Measurements from ENCODE around the gene MSX2.
A peak's percentile ranks its signal among the peaks of the same experiment; 100 is the strongest.

MSX2 gene

DNA sequence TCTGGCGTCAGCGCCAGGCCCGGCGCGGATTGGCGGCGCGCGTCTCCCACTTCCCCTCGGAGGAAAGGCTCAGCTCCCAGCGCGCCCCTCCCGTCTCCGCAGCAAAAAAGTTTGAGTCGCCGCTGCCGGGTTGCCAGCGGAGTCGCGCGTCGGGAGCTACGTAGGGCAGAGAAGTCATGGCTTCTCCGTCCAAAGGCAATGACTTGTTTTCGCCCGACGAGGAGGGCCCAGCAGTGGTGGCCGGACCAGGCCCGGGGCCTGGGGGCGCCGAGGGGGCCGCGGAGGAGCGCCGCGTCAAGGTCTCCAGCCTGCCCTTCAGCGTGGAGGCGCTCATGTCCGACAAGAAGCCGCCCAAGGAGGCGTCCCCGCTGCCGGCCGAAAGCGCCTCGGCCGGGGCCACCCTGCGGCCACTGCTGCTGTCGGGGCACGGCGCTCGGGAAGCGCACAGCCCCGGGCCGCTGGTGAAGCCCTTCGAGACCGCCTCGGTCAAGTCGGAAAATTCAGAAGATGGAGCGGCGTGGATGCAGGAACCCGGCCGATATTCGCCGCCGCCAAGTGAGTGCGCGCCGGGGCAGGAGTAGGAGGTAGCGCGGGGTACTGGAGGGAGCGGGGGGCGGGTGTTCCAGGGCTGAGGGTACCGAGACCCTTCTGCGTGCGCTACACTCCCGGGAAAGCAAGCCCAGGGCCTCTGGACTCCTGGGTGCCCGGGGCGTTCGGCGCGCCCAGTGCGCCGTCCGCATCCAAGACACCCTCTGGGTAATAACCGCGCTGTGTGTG lies at the start of gene MSX2:
Gene MSX2, plus strand, starts transcription at position 99 of the 777 bp plus-strand sequence. Its CDS starts 78 bp downstream, at position 177.
- DNase-seq, result peak; percentile 4

DNA sequence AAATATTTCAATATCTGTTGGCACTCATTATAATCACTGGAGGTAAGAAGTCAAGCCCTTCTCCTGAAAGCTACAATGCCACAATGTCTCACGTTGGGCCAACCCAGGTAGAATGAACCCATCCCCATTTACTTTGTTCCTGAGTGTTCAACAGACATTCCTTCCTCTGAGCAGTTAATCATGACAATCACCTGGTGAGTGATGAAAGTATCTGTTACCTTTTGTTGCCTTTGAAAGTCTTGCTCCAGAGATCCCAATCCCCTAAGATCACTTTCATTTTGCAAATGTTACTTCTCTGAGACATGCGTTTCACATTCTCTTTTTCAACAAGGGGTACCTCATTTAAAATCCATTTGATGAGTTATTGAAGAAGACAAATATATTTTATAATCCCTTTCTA lies 49.3 kb upstream of the MSX2 start:
- DNase-seq, result no peak

DNA sequence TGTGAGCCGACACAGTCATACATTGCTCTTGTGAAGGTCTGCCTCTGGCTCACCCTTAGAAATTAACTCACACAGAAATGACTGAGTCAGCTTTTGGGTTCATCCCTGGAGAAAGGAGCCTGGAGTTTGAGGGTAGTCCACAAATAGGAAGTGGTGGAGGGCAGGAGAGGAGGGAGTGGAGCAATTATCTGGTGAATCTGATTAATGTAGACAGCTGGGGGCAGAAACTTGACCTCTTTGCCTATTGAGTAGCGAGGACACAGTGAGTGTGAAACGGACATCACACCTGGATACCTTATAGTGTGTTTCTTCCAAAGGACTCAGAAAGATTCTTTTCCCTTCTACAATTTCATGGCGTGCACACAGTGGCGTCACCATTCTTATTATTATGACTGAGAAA lies 48.5 kb upstream of the MSX2 start:
- DNase-seq, result no peak

DNA sequence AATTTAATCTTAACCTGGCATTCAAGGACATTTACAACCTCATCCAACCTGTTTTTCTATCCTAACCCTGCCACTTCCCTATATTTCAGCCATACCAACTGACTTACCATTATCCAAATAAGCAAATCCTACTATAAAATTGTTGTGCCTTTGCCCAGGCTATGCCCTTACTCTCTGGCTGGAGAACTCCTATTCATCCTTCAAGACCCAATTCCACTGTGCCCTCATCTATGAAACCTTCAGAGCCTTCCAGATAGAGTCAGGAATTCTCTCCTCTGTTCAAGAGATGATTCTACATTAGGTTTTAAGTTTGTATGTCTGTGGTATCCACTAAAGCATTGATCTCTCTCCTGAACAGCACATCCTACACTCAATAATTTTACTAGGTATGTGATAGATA lies 46.3 kb upstream of the MSX2 start:
- DNase-seq, result no peak

DNA sequence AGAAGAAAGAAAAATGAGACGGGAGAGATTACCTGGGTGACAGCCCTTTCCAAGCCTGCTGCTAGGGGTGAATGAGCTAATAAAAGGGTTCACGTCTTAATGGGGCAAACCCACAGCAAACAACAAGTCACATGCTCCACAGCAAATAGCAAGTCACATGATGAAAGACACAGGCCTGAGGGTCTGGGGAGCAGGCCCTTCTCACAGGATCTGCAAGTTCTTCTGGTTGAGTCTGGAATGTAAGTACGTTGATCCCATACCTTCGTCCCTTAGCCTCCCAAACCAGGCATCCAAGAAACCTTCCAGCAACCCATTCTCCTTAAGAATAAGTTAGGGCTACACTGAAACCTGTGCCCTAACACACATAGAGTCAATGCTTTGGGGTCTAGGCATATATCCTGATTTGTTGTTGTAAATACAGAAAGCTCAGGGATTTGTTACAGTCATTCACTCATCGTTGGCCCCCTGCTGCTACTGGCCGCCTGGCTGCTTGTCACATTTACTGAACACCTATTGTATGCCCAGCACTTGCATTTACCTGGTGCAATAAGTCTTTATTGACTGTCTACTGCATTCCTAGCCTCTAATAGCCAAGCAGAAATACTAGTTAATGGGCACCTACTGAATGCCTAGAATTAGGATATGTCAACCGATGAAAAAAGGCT lies 43.3 kb upstream of the MSX2 start:
- no peak for DNase-seq

DNA sequence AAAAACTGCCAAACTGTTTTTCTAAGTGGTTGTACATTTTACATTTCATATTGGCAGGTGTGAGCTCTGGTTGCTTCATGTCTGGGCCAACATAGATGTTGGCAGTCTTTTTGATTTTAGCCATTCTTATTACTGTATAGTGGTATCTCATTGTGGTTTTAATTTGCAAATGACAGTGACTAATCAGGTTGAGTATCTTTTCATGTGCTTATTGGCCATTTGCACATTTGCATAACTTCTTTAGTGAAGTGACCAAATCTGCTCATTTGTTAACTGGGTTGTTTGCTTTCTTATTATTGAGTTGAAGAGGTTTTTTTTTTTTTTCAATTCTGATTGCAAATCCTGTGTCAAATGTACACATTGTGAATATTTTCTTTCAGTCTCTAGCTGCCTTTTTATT lies 36.9 kb upstream of the MSX2 start:
- DNase-seq, result no peak

DNA sequence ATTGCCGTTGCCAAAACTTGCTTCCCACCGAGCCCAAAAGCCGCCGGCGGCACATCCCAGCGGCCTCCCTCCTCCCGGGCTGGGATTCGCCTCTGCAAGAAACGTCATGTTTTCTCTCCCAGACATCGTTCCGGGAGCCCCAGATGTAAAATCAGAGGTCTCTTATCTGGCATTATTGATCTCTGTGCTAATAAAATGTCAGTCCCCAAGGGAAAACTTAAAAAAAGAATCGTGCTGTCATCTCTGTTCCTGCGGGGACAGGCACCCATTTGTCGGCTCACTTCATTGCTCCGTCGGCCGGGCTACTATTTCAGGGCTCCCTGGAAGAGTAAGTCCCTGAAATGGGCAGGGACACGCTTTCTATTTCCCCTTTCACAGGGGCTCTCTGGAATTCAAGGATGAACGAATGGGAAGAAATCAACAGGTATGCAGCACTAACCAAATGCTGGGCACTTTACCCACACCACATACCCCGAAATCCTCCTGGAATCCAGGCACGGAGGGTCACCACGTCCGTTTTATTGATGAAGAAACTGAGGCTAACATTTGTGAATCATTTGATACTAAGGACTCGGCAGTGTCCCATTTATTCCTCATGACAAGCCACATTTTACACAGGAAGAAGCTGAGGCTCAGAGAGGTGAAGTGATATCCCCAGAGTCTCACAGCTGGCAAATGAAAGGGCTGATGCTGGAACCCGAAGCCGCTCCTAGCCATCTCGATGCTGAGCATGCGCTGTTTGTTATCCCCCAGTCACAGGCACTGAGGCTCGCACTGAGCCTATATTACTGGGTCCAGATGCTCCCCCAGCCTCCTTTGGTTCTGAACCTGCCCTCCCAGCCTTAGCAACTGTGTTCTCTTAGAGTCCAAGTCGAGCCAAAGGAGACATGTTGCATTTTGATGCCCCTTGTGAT lies 35.7 kb upstream of the MSX2 start:
- no peak for DNase-seq

DNA sequence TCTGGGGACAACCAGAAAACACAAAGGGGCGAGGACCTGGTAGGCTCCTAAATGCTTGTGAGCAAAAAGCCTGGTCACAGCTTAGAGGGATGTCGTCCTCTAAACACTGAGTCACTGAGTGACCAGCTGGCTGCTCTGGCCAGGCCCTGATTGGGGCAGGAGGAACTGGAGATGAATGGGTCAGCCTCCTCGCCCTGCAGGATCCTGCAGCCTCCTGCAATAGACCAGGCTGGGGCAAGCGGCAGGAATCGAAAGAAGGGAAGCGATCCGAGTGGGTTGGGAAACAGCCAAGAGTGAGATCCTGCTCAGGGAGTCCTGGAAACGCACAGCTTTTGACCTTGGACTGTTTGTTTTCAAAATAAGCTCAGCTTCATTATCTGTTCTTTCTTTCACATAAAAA lies 34.1 kb upstream of the MSX2 start:
- DNase-seq, result no peak

DNA sequence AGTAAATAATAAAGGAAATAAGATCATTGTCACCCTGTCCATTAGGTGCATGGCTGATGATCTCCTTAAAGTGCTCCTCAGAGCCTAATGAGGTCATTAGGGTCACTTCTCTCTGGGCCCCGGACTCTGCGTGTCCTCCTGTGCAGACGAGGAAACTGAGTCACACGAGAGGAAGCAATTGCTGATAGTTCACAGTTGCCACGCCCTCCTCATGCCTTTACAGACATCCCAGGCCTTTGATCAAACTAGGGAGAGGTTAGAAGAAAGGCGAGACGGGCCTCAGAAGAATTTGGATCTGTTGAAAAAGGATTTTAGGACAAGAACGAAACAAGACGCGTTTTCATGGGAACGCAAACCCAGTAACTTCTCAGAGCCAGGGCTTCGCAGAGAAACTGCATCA lies 32.0 kb upstream of the MSX2 start:
- DNase-seq, result no peak

DNA sequence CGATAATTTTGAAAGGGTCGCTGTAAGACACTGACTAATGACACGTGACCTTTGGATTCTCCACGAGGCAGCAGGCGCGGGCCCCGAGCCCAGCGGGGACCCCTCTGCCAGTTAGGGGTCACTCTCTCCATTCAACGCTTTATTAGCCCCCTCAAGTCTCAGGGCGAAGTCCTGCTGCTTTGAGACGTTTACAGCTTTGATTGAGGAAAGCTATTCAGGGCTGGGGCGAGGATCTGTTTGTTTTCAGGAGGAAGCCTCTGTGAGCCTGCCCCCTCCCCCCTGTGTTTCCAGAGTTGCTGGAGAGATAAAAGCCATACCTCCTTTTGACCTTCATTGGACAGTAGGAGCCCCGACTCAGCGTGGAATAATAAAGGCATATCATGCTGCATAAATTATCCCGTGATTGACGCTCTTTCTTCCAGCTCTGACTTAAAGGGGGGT lies 31.4 kb upstream of the MSX2 start:
- DNase-seq, result no peak

DNA sequence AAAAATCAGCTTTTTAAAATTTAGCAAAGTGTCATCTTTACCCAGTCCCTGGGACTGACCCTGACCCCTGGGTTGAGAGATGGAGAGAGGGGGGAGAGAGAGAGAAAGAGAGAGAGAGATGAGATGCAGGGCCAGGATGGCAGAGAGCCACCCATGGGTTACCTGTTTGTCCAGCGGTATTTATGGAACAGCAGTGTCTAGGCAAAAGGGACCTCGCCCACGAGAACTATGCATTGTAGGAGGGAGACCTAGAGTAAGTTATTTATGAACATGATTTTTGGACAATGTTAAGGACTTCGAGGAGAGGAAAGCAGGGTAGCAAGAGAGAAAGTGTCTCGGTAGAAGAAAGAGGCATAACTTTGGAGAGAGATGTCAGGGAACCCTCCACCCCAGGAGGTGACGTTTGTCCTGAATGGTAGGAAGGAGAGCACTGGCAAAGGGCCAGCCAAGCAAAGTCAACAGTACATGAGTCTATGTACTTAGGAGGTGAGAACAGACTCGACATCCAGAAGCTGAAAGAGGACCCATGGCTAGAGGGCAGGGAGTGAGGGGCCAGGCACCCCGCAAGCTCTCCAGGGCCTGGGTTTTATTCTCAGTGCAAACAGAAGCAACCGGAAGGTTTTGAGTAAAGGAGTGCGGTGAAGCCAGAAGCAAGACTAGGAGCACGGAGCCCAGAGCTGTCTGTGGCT lies 30.5 kb upstream of the MSX2 start:
- DNase-seq, result no peak

DNA sequence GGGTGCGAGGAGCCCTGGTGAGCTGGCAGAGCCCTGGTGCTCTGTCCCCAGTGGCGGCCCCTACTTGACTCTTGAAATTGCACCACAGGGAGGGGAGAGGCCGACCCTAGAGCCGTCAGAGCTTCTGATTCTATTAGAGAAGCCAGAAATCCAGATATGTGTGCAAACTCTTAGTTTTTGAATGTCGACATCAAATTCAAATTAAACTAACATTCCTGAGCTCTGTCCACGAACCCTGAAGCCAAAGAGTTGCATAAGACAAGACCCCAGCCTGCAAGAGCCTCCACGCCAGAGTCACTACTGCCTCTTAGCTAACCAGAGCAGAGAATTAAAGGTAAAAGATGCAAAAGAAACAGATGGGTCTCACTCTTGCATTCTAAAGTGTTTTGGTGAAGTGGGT lies 29.8 kb upstream of the MSX2 start:
- DNase-seq, result no peak

DNA sequence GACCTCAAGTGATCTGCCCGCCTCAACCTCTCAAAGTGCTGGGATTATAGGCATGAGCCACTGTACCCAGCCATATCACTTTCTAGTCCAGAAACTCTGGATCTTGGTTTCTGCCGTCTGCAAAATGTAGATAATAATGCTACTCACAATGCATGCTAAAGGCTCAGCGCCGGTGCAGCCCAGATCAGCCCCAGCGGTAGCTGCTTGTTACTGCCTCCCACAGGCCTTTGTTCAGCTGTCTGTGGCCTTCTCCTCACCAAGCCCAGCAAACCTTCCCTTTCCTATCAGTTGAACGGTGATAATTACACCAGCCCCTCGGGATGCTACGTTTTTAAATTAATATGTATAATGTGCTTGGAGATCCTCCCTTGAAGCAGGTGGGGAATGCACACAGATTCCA lies 26.2 kb upstream of the MSX2 start:
- no peak for DNase-seq

DNA sequence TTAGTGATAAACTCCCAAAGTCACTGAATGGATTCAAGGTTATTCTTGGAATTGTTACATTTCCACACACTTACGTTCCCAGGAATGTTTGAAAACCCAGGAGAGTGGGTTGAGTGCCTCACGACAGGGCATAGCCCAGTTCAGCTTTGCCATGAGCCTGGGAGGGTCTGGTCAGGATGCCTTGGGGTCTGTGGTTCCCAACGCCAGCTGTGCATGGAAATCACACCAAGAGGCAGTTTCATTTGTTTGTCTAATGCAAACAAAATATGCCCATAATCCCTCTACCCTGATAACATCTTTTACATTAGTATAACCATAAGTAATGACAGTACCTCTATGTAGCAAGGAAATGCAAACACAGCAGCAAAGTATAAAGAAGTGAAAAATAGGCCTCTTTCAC lies 25.3 kb upstream of the MSX2 start:
- DNase-seq, result no peak

DNA sequence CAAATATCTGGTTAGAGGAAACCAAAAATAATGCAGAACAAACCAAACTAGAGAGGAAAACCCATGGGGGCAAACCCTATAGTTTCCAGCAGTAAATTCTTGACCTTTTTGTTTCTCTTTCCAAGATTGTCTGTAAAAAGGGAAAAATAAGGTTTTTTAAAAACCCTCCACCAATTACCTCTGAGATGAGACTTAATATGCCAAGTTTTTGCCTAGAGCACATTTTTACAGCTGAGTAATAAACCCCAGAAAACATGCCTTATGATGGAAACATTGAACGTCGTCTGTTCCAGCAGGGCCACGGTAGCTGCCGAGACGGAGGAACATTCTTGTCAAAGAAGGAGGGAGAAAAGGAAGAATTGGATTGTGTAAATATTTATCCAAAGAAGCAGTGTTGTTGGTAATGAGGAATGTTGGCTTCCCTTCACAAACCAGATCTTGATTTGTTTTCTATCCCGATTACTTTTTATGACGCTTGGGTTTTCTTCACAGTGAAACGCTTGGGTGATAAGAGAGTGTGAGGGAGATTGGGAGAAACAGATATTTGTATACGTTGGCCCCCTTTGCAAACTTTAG lies 17.3 kb upstream of the MSX2 start:
- DNase-seq, result no peak

DNA sequence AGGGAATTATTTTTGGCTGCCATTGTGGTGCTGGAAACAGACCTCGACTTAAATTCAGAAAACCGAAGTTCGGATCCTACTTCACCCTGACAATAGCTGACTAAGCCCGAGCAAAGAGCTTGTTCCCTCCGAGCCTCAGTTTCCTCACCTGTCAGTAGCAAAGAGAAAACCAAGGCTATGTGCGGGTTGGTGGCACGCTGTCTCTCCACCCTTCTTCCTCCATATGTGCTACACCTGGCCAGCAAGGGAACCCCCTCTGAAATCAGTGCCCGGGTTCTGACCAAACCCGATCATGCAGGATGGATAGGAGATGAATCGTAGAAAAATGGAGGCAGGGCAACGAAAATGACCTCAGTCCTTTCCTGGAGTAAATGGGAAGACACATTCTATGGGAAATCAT lies 16.7 kb upstream of the MSX2 start:
- no peak for DNase-seq

DNA sequence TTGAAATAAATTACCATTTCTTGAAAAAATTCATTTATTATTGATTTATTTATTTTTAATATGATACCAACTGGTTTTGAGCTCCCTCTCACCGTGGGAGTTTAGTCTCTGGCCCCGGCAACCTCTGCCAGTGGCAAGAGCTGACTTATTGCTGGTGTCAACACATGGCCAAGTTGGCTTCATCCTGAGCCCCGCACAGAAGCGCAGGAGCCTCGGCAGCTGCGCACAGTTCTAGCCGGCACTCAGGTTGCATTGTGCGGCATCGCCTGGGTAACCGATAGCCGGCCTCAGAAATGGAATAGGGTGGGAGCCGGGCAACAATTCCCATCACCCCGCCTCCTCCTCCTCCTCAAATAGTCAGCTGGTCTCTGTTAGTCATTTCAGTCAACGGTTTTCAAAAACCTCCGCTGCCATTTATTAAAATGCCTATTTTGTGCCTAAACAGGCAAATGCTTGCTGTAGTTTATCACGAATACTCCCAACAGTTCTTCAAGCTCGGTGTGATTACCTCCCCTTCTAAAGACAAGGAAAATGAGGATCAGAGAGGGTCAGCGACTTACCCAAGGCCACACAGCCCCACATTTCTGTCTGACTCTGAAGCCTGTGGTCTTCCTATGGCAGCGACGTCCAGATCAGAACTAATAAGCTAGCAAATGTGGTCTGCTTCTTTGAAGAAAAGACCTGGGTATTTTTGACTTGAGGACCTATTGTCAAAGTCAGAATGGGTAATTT lies 15.7 kb upstream of the MSX2 start:
- no peak for DNase-seq

DNA sequence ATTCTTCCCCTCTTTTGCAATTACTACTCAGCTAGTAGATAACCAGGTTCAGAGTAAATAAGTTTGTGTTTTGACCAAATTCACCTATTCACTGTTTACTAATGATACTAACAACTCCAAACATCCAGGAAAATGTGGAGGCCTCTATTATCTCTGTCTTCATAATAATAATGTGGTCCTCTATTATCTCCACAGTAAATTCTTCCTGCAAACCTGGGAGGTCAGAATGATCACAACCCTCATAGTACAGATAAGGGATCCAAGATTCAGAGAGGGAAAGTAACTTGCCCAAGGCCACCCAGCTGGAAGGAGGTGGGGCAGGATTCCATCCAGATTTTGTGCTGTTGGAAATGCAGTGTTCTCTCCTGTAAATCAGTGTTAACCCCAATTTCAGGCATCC lies 9.6 kb upstream of the MSX2 start:
- DNase-seq, result no peak

DNA sequence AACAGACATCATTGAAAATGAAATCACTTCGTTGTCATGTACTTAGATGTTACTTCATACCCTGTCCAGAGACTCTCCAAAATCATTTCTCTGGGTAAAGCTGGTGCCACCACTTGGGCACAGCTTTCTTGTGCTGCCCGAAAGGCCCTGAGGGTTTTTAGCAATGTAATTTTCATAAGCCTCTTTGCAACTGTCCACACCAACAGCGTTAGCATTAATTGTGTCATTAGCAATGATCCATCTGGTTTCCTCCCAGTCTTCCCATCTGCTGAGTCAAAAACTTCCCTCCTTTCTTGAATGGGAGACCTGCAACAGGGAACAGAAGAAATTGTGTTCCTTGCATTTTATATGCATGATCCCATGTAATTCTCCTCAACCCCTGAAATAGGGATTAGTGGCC lies 8.6 kb upstream of the MSX2 start:
- no peak for DNase-seq

DNA sequence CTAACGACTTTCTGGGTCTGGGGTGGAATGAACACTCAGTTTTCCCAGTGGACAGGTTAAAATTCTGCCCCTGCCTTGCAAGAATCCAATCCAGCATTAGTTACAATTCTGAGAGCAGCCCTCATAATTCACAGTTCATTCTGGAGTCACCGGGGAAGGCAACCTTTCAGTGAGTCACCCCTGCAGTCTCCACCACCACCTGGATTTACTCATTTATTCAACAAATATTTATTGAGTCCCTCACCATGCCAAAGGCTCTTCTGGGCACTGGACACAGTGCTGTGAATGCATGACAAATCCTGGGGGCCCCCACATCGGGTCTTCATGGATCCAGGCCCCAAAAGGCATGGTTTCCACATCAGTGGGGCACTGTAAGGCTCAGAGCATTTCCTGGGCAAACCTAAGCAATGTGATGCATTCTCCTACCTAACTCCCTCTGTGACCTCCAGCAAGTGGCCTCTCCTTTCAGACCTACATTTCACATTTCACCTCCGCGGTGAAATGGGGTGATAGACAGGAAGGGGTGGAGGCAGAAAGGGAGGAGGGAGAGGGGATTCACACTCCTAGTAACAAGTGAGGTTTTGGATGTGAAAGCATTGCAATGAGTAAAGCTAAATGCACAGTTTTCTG lies 6.4 kb upstream of the MSX2 start:
- no peak for DNase-seq

DNA sequence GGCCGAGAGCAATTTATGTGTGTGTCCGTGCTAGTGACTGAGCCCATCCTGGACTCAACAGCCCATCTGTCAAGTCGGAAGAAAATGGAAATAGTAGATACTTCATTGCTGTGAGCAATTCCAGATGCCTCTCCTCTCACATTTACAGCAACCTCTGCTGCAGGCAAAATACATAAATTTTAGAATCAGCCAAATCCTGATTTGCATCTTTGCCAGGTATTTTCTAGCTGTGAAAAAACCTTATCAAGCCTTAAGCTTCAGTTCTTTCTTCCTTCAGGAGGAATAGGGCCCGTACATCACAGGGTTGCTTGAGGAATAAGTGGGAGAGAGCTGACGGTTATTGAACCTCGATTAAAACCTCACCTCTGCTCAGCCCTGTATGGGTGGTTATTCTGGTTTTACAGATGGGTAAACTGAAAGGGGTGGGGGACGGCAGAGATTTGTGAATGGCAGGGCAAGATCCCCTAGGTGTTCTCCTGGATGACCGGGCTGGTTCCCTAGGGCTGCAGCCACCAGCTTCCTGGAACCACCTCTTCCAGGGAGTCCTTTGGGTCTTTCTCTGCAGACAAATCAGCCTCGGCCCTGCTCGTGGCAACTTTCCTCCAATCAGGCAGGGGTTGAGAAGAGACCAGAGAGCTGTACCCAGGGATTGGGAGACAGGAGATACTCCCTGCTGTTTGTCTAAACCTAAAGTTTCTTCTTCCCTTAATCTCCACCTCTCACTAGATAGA lies 5.3 kb upstream of the MSX2 start:
- DNase-seq, result no peak
